Ovary (tissue), 3 donors: ENCODE results near the gene COL4A3.

Source experiments
- CTCF ChIP-seq, 3 donors: fragments of 450-650 bp in 2 of 3; fragments of 200-600 bp in 1 of 3; IDR thresholded peaks; one replicate each; pipeline versions ENCODE4 v1.5.1 to v1.8.0; 2016 to 2022; ENCODE audit warnings: antibody characterized with exemption in 3 of 3, mild to moderate bottlenecking in 1 of 3
- EP300 ChIP-seq: sonication (generic); formaldehyde crosslinking; IDR thresholded peaks from one replicate; pipeline ENCODE4 v1.6.1; 2017; ENCODE audit warnings: antibody characterized with exemption
- POLR2A ChIP-seq: fragments of 450-650 bp; IDR thresholded peaks from one replicate; pipeline ENCODE4 v1.6.1; 2017; ENCODE audit warnings: antibody characterized with exemption, mild to moderate bottlenecking, moderate library complexity
- donor health status: DM: no; HTN: no; CAD: no.

GRCh38 chr2:227292314-227292713 is 127.9 kb downstream of the COL4A3 start:
- no peak for TF ChIP-seq CTCF (IDR thresholded peaks at IDR 0.05)
- TF ChIP-seq POLR2A, result no peak
- TF ChIP-seq EP300, result no peak
